GM21737 (cell line): ENCODE measurements around the gene CD36.

ENCODE experiments used
- ATAC-seq: cut with Tn5 transposase; IDR thresholded peaks from one replicate; pipeline ENCODE4 v1.9.1; 2021; ENCODE audit warnings: mild to moderate bottlenecking, moderate library complexity; ENCODE audit not compliant: unreplicated experiment

CD36 gene

DNA sequence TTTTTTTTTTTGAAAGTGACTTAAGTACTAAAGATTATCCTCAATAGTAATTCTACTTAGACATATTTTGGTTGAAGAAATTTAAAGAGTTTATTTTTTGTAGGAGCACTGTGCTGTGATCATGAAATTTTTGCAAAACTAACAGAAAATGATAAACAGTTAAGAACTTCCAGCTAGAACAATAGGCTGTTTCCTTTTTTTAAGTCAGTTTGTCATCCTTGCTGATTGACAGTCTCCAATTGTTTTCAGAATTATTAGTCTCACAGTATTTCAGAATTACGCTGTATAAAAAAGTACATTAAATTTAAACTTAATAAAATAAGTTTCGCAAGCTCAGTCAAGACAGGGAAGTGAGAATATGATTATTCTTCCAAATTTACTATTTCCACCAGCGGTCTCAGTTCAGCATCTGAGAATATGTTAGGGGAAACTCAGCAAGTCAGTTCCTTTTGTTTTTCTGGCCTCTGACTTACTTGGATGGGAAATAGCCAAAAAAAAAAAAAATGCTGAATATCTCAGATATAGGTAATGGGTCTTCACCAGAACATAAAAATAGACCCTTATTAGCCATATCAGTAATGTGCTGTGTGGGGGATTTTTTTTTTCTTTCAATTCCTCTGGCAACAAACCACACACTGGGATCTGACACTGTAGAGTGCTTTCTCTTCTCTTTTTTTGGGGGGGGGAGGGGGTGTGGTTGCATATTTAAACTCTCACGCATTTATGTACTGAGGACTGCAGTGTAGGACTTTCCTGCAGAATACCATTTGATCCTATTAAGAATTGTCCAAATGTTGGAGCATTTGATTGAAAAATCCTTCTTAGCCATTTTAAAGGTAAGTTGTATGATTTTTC lies at the start of gene CD36:
TSS of gene CD36 (plus strand) at position 732 of the 855 bp plus-strand sequence. CDS start 8,099 bp downstream, outside the sequence.
- peak; percentile 56 for ATAC-seq

DNA sequence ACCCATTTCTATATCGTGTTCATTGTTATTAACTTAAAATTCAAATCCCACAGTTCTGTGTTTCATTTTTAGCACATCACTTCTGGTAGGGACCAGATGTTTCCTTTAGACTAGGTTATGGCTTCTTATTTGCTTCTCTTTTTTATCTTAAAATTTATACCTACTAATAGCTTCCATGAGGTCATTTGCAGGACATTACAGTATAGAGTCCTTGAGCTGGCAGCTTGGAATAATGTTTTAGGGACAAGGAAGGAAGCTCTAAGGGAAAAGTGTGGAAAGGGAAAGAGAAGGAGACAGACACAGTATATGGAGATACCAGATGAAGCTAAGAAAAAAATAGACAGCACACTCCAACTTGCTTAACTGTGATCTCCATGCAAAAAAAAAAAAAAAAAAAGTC lies 48.8 kb upstream of the CD36 start:
- ATAC-seq = no peak

DNA sequence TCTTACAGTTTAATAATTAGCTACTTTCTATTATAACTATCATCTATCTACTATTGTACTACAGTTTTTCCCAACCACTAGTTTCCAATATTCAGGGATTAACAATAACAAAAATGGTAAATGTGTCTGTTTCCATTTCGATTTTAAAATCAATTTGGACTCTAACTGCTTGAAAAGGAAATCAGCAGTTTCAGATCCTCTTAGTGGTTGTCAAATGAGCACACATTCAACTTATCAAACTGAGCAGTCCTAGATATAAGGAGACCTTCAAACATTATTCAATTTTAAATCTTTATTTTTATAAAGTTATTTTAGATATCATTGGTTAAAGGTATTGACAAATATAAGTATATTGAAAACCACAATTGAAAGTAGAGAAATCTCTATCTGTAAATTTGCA lies 46.8 kb upstream of the CD36 start:
- ATAC-seq = no peak

DNA sequence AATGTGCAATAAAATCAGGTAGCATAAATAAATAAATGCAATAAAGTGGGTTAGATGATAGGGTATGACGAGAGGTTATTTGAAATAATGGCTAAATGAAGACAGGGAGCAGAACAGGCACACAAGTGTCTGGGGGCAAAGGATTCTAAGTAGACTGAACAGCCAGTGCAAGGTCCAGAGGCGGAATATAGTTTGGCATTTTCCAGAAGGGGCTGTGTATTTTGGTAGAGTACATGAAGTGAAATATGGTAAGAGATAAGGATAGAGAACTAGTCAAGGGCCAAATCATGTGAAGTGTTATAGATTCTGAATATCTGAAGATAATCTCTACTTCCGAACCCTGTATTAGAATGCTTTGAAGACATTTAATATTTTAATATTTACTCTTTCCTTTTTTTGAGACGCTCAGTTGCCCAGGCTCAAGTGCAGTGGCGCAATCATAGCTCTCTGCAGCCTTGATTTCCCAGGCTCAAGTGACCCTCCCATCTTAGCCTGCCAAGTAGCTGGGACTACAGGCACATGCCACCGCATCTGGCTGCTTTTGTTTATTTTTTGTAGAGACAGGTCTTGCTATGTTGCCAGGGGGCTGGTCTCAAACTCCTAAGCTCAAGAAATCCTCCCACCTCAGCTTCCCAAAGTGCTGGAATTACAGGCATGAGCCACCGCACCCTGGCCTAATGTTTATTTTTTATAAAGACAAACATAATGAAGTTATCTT lies 44.4 kb upstream of the CD36 start:
- ATAC-seq = no peak

DNA sequence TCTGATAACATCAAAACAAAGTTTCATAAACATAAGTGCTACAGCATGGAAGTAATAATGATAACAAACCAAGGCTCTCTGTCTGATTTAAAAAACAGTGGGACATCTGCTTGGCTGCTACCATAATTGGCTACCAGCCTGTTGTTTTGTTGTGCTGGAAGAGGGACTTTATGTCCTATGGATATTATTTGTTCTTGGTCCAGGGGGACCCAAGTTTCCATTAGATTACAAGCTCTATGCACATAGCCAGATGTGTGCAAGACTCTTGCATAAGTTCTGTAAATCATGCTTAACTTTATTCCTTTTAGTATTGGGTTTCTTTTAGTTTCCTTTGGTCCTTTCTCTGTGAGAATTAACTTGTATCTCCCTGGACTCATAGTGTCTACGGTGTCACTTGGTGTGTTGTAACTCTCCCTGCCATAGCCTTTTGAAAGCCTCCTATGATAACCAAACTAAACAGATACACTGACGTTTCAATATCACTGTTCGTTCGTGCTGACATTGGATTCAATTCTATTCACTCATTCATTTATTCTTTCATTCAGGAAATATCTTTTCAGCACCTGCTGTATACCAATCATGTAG lies 41.4 kb upstream of the CD36 start:
- no peak for ATAC-seq

DNA sequence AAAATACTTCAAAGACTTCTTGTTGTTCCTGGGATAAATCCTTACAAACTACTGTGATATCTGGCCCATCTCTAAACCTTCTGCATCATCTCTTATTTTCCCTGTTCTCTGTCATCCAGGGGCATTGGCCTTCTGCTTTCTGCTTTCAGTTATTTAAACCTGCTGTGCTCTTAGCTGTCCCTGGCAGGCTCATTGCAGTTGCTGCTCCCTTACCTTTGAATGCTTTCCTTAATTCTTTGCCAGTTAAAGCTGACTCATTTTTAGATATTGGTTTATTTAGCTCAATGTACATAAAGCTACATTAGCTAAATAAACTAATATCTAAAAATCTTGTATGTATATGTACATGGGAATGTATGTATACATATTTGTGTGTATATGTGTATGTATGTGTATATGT lies 40.6 kb upstream of the CD36 start:
- no peak for ATAC-seq

DNA sequence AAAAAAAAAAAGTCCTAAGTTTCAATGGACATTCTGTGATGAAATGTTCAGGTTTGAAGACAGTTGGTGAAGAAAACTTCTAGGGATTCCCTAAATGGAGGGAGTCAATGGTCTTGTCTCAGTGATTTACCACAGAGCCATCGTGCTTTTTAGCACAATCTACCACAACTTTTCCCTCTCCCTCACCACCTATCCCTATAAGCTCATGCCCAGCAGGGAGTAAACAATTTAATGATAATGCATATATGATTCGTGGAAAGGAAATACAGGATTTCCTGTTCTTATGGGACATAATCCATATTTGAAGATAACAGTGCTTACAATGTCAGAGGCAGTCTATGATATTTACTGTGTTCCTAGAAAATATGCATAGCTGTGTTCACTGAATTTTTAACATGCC lies 38.4 kb upstream of the CD36 start:
- no peak for ATAC-seq

DNA sequence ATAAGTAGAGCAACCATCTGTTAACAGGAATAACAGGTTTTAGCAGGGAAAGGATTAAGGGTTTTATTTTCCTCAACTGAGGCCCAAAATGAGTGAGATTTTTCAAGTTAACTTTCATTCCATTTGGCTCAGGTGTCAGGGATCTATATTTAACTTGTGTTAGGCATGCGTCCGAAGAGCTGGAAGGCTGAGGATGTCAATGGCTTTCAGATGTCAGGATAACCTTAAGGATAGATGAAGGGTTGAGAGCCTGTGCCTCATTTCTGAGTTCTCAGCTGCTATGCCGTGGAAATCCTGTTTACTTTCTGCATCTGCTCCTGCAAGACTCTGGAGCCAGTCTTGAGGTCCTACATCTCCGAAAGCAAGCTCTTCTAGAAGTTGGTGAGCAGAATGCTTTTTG lies 36.4 kb upstream of the CD36 start:
- no peak for ATAC-seq

DNA sequence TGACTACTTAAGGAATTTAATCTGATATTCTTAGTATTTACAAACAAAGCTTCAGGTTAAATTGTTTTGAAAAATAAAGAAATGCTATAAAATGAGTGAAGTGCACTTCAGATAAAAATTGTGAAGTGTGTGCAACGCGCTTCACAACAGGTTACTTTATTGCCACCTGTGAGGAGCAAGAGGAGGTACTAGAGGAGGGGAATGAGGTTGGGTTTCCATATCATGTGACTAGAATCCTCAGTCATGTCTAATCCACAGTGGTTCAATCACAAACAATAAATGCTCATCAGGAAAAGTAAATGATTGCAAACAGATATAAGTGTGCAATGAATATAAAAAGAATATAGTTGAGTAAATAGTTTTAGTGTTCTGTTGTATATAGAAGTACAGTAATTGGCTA lies 34.5 kb upstream of the CD36 start:
- no peak for ATAC-seq

DNA sequence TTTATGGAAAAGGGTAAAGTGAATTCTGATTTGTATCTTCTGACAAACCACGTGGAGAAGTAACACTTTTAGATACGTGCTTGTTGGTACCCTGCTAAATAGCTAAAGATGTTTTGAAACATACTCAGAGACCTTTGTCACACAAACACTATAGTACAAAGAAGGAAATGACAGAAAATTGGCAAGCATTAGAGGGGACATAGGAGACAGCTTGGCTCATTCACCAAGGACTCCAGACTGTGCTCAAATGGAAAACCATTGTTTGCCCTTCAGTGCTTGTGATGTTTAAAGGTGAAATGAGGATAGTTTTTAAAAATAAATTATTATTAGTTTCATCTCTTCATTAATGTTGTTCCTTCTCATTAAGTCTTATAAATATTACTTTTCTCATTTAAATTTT lies 34.0 kb upstream of the CD36 start:
- no peak for ATAC-seq

DNA sequence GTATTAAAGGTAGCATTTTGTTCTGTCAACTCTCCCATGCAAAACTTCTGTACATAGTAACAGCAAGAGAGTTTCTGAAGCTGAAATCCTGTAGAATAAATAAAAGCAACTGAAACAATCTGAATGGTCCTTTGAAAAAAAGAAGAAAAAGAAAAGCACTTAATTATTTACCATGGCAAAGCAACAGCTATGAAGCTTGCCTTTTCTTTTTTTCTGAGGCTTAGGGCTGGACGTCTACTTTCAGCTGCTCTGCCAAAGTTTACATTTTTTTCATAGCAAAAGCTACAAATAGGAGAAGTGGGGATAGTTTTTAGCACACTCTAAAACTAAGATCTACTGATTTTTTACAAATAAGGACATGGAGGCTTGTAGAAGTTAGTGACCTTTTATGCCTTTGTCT lies 31.3 kb upstream of the CD36 start:
- ATAC-seq = no peak

DNA sequence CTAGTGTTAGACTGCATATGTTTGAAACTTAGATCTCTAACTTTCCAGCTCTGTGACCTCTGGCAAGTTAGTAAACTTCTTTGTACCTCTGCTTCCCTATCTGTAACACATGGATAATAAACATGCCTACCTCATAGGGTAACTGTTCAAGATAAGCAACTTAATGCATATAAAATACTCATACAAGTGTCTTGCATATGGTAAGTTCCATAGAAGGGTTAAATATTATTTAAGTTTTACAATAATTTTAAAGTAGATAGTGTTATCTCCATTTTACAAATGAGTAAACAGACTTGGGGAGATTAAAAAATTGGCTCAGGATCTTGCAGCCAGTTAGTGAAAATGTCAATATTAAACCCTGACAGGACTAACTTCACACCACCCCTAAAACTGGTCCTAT lies 30.1 kb upstream of the CD36 start:
- ATAC-seq = no peak

DNA sequence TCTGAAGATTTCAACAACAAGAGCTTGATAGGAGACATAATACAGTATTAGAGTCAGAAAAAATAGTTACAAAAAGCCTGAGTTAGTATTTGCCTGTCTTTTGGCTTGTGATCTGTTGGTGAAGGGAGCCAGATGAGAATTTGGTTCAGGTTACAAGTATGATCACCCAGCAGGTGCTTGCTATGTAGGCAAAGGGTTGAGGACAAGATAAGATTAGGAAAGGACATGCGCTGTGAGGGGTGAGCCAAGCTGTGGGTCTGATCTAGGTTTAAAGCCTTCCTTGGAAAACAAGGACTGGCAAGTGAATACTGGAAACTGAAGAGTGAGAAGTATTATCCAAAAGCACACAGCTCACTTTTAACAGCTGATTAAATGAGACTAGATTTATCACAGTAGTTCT lies 28.7 kb upstream of the CD36 start:
- ATAC-seq = no peak

DNA sequence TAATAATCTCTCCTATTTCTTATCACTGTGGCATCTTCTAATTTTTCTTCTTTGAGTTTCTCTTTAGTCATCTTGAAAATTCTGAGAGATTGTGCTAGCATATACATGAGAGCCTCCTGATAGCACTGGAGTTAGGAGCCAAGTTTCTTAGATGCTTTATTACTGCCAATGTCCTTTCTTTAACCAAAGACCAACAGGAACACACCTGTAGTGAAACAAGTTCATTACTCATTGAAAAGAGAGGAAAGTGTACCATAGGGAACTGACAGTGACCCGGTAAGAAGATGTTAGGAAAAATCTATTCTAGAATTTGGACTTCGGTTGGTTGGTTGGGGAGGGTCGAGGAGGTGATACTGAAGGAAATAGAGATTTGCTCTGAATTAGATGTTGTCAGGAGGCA lies 27.1 kb upstream of the CD36 start:
- ATAC-seq = no peak

DNA sequence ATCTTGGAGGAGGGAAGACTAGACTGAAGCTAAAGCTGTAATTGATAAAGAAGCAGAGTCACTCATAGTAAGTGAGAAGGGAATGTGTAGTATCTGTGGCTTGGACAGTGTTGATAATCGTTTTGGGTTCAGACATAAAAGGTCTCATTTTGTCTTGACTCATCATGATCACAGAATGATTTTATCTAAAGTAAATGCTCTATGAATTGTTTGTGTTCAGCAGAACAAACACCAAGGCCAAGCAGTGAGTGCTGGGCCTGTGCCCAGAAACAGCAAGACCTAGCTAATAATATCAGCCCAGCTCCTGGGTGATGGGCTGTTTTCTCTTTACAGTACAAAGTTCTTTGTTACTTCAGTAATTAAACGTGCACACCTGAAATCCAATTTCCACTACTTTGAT lies 26.7 kb upstream of the CD36 start:
- no peak for ATAC-seq

DNA sequence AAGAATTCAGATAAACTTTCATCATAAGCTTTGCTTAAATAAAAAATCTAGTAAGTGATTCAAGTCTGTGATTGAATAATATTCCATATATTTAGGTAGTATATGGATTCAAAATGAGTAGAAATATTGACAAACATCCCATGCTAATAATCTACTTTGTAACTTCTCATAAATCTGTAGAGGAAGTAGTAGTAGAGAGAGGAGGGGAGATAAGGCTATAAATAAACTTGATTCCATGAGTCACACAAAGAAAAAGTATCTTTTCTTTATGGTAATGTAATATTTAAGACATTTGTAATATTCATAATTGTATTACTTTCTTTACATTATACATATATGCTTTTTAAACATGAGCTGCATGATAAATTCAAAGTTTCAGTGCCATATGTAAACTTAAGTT lies 25.6 kb upstream of the CD36 start:
- ATAC-seq = no peak

DNA sequence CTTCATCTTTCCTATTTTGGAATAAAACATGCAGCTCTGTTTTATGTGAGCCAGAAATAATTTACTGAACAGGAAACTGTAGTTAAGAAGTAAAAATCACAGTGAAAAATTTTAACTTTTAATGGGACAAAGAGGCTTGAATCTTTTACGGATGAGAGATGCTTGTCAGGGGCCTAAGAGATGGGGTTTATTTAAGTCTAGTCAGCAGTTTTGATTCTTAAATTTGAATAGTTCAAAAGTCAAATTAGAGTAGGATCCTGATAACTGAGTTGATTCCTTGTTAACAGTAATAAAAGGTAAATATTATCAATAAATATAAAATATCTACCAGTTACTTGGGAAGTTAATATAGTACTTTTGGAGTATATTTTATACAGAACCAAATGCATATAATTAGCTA lies 24.9 kb upstream of the CD36 start:
- ATAC-seq = no peak

DNA sequence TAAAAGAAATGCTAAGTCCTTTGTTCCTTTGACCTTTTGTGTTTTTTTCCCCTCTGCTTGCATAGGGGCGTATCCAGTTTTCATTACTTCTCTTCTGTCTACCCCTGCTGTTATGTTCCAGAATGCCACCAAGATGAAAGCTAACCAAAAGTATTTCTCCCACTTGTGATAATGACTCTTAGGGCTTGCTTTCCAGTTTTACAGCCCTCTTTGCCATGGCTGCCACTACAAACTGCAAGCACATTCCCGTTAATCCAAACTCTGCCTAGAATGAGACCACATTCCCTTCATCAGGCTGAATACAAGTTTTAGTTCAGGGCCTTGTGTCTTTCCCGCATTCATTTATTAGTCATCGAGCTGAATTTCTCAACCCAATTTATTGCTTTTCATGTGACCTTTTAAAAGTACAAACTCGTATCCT lies 23.6 kb upstream of the CD36 start:
- no peak for ATAC-seq

DNA sequence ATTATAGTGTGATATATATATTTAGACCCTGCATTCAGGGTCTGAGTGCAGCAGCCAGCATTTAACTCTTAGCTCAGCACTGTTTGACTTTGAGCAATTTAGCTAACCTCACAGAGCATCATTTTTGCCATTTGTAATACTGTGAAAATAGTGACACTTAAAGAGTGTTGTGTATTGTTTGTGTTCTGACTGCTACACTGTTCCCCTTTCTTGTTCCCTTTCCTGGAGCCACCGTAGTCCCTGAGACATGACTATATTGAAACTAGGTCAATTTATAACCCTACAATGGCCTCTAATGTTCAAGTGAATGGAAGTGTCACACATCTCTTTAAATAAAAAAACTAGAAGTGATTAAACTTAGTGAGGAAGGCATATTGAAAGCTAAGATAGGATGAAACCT lies 20.3 kb upstream of the CD36 start:
- no peak for ATAC-seq

DNA sequence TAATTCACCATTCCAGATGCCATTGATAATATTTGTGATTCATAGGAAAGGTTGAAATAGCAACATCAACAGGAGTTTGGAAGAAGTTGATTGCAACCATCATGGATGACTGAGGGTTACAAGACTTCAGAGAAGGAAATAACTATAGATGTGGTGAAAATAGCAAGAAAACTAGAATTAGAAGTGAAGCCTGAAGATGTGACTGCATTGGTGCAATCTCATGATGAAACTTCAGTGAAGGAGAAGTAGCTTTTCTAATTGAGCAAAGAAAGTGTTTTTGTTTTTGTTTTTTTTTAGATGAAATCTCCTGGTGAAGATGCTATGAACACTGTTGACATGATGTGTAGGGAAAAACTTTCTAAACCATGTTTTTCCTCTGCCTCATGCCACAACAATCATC lies 18.7 kb upstream of the CD36 start:
- ATAC-seq = no peak

DNA sequence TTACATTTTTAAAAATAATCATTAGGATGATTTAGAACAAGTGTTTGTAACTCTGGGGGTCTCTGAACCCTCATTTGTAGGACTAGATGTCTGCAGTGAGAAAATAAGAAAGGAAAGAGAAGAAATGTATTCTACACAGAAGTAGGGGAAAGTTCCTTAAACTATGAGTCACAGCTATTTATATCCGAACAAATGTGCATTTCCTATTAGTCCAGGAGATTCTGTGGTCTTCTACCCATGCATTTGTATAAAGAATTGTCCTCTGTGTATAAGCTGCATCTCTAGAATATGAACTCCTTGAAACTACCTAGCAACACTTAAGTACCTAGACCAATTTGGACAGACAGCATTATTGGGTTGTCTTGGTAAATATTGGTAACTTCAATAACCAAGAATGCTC lies 15.9 kb upstream of the CD36 start:
- no peak for ATAC-seq
